H9 (cell line): ENCODE measurements around the gene ZSCAN1. TPM values are rescaled to one million over a fixed set of nuclear protein-coding genes. Genes with fewer than 3 reads are reported as not detected.

ENCODE experiments used
- DNase-seq: peaks from one replicate; pipeline ENCODE4 v3.0.0-alpha.2; 2017
- H2AFZ ChIP-seq: one replicate; pipeline ENCODE4 v1.6.1; 2013; ENCODE audit warnings: mild to moderate bottlenecking, low read length, control low read depth, moderate library complexity
- H2AK5ac ChIP-seq: 2 replicates; pipeline ENCODE4 v1.6.1; 2013; ENCODE audit warnings: low read length, control low read depth, mixed read lengths; ENCODE audit not compliant: insufficient read length
- H2BK120ac ChIP-seq: one replicate; pipeline ENCODE4 v1.6.1; 2013; ENCODE audit warnings: low read depth, mild to moderate bottlenecking, low read length, control low read depth, inconsistent platforms; ENCODE audit not compliant: poor library complexity, severe bottlenecking
- H2BK12ac ChIP-seq: 2 replicates; pipeline ENCODE4 v1.6.1; 2013; ENCODE audit warnings: low read length, control low read depth, mixed read lengths, low read depth; ENCODE audit not compliant: insufficient read length
- H2BK15ac ChIP-seq: 2 replicates; pipeline ENCODE4 v1.6.1; 2013; ENCODE audit warnings: low read depth, low read length, control low read depth
- H2BK20ac ChIP-seq: one replicate; pipeline ENCODE4 v1.6.1; 2013; ENCODE audit warnings: low read depth, mild to moderate bottlenecking, low read length, control low read depth, inconsistent platforms; ENCODE audit not compliant: poor library complexity, severe bottlenecking
- H2BK5ac ChIP-seq: 2 replicates; pipeline ENCODE4 v1.6.1; 2013; ENCODE audit warnings: low read length, control low read depth, mixed read lengths; ENCODE audit not compliant: insufficient read length
- H3K14ac ChIP-seq: 2 replicates; pipeline ENCODE4 v1.6.1; 2013; ENCODE audit warnings: low read length, control low read depth; ENCODE audit not compliant: insufficient read depth
- H3K18ac ChIP-seq: 2 replicates; pipeline ENCODE4 v1.6.1; 2013; ENCODE audit warnings: low read depth, mild to moderate bottlenecking, mixed read lengths, low read length, control low read depth; ENCODE audit not compliant: insufficient read length
- H3K23ac ChIP-seq: 2 replicates; pipeline ENCODE4 v1.6.1; 2013; ENCODE audit warnings: low read length, control low read depth, mixed read lengths, low read depth; ENCODE audit not compliant: insufficient read length
- H3K23me2 ChIP-seq: 2 replicates; pipeline ENCODE4 v1.6.1; 2013; ENCODE audit warnings: low read depth, mild to moderate bottlenecking, mixed read lengths, low read length, control low read depth; ENCODE audit not compliant: insufficient read length, poor library complexity, severe bottlenecking
- H3K27ac ChIP-seq: 2 replicates; pipeline ENCODE4 v1.5.1; 2013; ENCODE audit warnings: low read length, control low read depth, mixed read lengths, low read depth; ENCODE audit not compliant: insufficient read length
- H3K27me3 ChIP-seq: 2 replicates; pipeline ENCODE4 v1.6.1; 2013; ENCODE audit warnings: low read length, control low read depth, inconsistent platforms; ENCODE audit not compliant: insufficient read depth
- H3K4ac ChIP-seq: 2 replicates; pipeline ENCODE4 v1.6.1; 2013; ENCODE audit warnings: low read depth, mild to moderate bottlenecking, control low read depth, inconsistent platforms, low read length, moderate library complexity
- H3K4me1 ChIP-seq: 2 replicates; pipeline ENCODE4 v1.6.1; 2013; ENCODE audit warnings: low read length, control low read depth, inconsistent platforms; ENCODE audit not compliant: insufficient read depth
- H3K4me2 ChIP-seq: 2 replicates; pipeline ENCODE4 v1.6.1; 2013; ENCODE audit warnings: low read length, control low read depth, mixed read lengths; ENCODE audit not compliant: insufficient read length, insufficient read depth
- H3K56ac ChIP-seq: 2 replicates; pipeline ENCODE4 v1.6.1; 2013; ENCODE audit warnings: low read depth, mild to moderate bottlenecking, mixed read lengths, low read length, control low read depth; ENCODE audit not compliant: insufficient read length
- H3K79me1 ChIP-seq: 2 replicates; pipeline ENCODE4 v1.6.1; 2013; ENCODE audit warnings: low read depth, mild to moderate bottlenecking, moderate library complexity, low read length, control low read depth, inconsistent platforms; ENCODE audit not compliant: insufficient read depth, poor library complexity, severe bottlenecking
- H3K79me2 ChIP-seq: 2 replicates; pipeline ENCODE4 v1.6.1; 2013; ENCODE audit warnings: low read length, control low read depth, inconsistent platforms; ENCODE audit not compliant: insufficient read depth
- H3K9ac ChIP-seq: 2 replicates; pipeline ENCODE4 v1.6.1; 2013; ENCODE audit warnings: low read length, control low read depth, mixed read lengths; ENCODE audit not compliant: insufficient read length; ENCODE audit errors: extremely low read depth
- H3K9me3 ChIP-seq: one replicate; pipeline ENCODE4 v1.6.1; 2013; ENCODE audit warnings: low read depth, low read length, inconsistent platforms; ENCODE audit not compliant: control insufficient read depth
- H3T11ph ChIP-seq: one replicate; pipeline ENCODE4 v1.6.1; 2013; ENCODE audit warnings: mild to moderate bottlenecking, low read length, control low read depth, inconsistent platforms
- H4K20me1 ChIP-seq: one replicate; pipeline ENCODE4 v1.6.1; 2013; ENCODE audit not compliant: control insufficient read depth, insufficient read length, insufficient read depth
- H4K5ac ChIP-seq: 2 replicates; pipeline ENCODE4 v1.6.1; 2013; ENCODE audit warnings: low read depth, mild to moderate bottlenecking, mixed read lengths, low read length, control low read depth; ENCODE audit not compliant: insufficient read length
- H4K8ac ChIP-seq: replicated peaks from 2 replicates; pipeline ENCODE4 v1.6.1; 2013; ENCODE audit warnings: low read length, control low read depth, mixed read lengths, low read depth; ENCODE audit not compliant: insufficient read length
- H4K91ac ChIP-seq: 2 replicates; pipeline ENCODE4 v1.6.1; 2013; ENCODE audit warnings: low read depth, mild to moderate bottlenecking, moderate library complexity, mixed read lengths, low read length, control low read depth; ENCODE audit not compliant: insufficient read length
- H3K27ac Mint-ChIP-seq, 3 experiments: 2 replicates in 2 of 3; 3 replicates in 1 of 3; pipeline ENCODE4 v1.8.0; 2020 to 2021; ENCODE audit warnings: mixed read lengths in 3 of 3, mild to moderate bottlenecking in 1 of 3, moderate library complexity in 1 of 3
- H3K27me3 Mint-ChIP-seq: 2 replicates; pipeline ENCODE4 v1.8.0; 2021; ENCODE audit warnings: low read depth, mild to moderate bottlenecking, moderate library complexity, mixed read lengths
- H3K36me3 Mint-ChIP-seq, 3 experiments: 2 replicates in 2 of 3; 3 replicates in 1 of 3; pipeline ENCODE4 v1.8.0; 2020 to 2021; ENCODE audit warnings: low read depth in 3 of 3, mixed read lengths in 3 of 3; ENCODE audit not compliant: insufficient read depth in 1 of 3
- H3K4me1 Mint-ChIP-seq, 2 experiments: 2 replicates each; pipeline ENCODE4 v1.8.0; 2020; ENCODE audit warnings: mixed read lengths in 2 of 2
- H3K4me3 Mint-ChIP-seq, 2 experiments: 2 replicates in 1 of 2; 3 replicates in 1 of 2; pipeline ENCODE4 v1.8.0; 2020 to 2021; ENCODE audit warnings: mild to moderate bottlenecking in 2 of 2, mixed read lengths in 2 of 2, moderate library complexity in 1 of 2
- H3K9me3 Mint-ChIP-seq, 2 experiments: 2 replicates in 1 of 2; 3 replicates in 1 of 2; pipeline ENCODE4 v1.8.0; 2020; ENCODE audit warnings: mild to moderate bottlenecking in 2 of 2, mixed read lengths in 2 of 2, moderate library complexity in 1 of 2
- WGBS: extraction: QIAGEN DNeasy Blood & Tissue Kit; methylation state at CpG from one replicate; pipeline ENCODE4 v1.1.7; 2013; ENCODE audit warnings: missing lambda C conversion rate, low lambda C conversion rate, mixed read lengths; ENCODE audit not compliant: insufficient read length; ENCODE audit errors: extremely low coverage; 5-methylcytosine and 5-hydroxymethylcytosine counted together
- total RNA-seq: library from RNA; stranded (reverse); gene quantifications from 2 replicates; pipeline ENCODE4 v1.2.1, GENCODE V29; 2021
- TF ChIP-seq, protein P1 (sequence below): fragments of 200-600 bp; sonication (generic); conservative IDR thresholded peaks from 3 replicates; pipeline ENCODE4 v1.8.0; 2021; ENCODE audit warnings: antibody characterized with exemption, mild to moderate bottlenecking

ZSCAN1 gene
- total RNA-seq, 1 experiment from 2014 or later: 1.2 TPM

DNA sequence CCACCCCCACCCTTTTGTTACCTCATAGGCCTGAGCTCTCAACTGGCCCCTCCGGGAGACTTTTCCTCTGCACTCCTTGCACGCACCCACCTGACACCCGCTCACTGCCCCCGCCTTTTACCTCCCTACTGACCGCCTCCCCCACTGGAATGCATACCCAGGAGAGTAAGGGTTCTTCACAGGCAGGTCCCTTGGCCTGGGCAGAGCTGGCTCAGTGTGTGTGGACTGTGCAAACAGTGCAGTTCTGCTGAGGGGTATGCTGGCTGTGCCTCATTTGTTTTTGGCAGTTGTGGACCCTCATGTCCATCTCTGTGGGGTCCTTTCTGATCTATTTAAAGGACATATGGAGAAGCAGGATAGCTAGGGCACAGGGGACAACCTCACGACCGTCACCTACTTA lies 59.2 kb downstream of the ZSCAN1 start:
- Histone ChIP-seq H4K8ac (no peak overlapping the region), H3K18ac (no peak overlapping the region), H4K91ac (no peak overlapping the region), H4K5ac (no peak overlapping the region), H2BK120ac (no peak overlapping the region), H4K20me1 (no peaks in the 10 kb centered on the region), H3K4me1 (peaks cover 4% of the 10 kb centered on the region; the same call in 1 of the 2 replicates), H2BK15ac (no peak overlapping the region), H2BK12ac (no peak overlapping the region), H3K23me2 (peaks cover 6% of the 10 kb centered on the region), H3K14ac (no peak overlapping the region), H2BK5ac (no peak overlapping the region), H3K23ac (no peak overlapping the region), H3K27me3 (no peaks in the 10 kb centered on the region), H2BK20ac (no peak overlapping the region), H3K4me2 (no peak overlapping the region), H3K56ac (no peak overlapping the region), H3K9ac (no peak overlapping the region), H3K79me1 (peaks cover 11% of the 10 kb centered on the region), H2AK5ac (no peak overlapping the region), H3K27ac (no peak overlapping the region), H3K79me2 (no peaks in the 10 kb centered on the region), H3T11ph (no peak overlapping the region), H3K4ac (no peak overlapping the region), H2AFZ (no peak overlapping the region), H3K9me3 (no peaks in the 10 kb centered on the region)
- Mint-ChIP-seq H3K4me3 (no peak overlapping the region), H3K36me3 (peaks cover 35 to 50% (median 44%) of the 10 kb centered on the region in 3 experiments), H3K27ac (peak overlapping the region in 2 of 3 experiments; percentile 23 to 77; a peak in 2 of 7 replicates), H3K27me3 (no peaks in the 10 kb centered on the region), H3K9me3 (peaks cover 5 to 15% of the 10 kb centered on the region in 2 experiments), H3K4me1 (peaks cover 5 to 12% of the 10 kb centered on the region in 2 experiments; a peak in 3 of 4 replicates)
- TF ChIP-seq, protein P1, sequence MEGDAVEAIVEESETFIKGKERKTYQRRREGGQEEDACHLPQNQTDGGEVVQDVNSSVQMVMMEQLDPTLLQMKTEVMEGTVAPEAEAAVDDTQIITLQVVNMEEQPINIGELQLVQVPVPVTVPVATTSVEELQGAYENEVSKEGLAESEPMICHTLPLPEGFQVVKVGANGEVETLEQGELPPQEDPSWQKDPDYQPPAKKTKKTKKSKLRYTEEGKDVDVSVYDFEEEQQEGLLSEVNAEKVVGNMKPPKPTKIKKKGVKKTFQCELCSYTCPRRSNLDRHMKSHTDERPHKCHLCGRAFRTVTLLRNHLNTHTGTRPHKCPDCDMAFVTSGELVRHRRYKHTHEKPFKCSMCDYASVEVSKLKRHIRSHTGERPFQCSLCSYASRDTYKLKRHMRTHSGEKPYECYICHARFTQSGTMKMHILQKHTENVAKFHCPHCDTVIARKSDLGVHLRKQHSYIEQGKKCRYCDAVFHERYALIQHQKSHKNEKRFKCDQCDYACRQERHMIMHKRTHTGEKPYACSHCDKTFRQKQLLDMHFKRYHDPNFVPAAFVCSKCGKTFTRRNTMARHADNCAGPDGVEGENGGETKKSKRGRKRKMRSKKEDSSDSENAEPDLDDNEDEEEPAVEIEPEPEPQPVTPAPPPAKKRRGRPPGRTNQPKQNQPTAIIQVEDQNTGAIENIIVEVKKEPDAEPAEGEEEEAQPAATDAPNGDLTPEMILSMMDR: no peak
- WGBS: no CpG with 5 or more reads among the region's 7 CpGs
- no peak for DNase-seq
